HCT116 (cell line): ENCODE measurements around the gene ADAMTS4. TPM values are rescaled to one million over a fixed set of nuclear protein-coding genes. Genes with fewer than 3 reads are reported as not detected.

Experiments used
- EZH2 ChIP-seq: fragments of 200-600 bp; sonication (generic); IDR thresholded peaks from 2 replicates; pipeline ENCODE4 v1.6.1; 2017; ENCODE audit warnings: antibody characterized with exemption, mixed run types
- FOSL1 ChIP-seq: IDR thresholded peaks from 2 replicates; pipeline ENCODE4 v1.6.1; 2012; ENCODE audit warnings: low read depth
- SP1 ChIP-seq: IDR thresholded peaks from 2 replicates; pipeline ENCODE4 v1.6.1; 2012; ENCODE audit warnings: low read depth
- TCF7L2 ChIP-seq: IDR thresholded peaks from 2 replicates; pipeline ENCODE4 v1.7.0; 2011; ENCODE audit warnings: borderline replicate concordance, inconsistent platforms; ENCODE audit not compliant: insufficient read depth, insufficient read length; ENCODE audit errors: extremely low read depth
- YY1 ChIP-seq: IDR thresholded peaks from 2 replicates; pipeline ENCODE4 v1.6.1; 2011; ENCODE audit warnings: low read length, low read depth, moderate library complexity, mild to moderate bottlenecking; ENCODE audit not compliant: insufficient replicate concordance; ENCODE audit errors: extremely low read depth
- ZNF274 ChIP-seq: fragments of 200-500 bp; sonication (Bioruptor generic); IDR thresholded peaks from 2 replicates; pipeline ENCODE4 v1.6.1; 2014; ENCODE audit warnings: mild to moderate bottlenecking, low read depth, low read length, inconsistent platforms
- total RNA-seq: library from RNA; stranded (reverse); gene quantifications from one replicate; pipeline ENCODE4 v1.2.1, GENCODE V29; 2021; ENCODE audit not compliant: unreplicated experiment
- TF ChIP-seq, protein P1 (sequence below): IDR thresholded peaks from 2 replicates; pipeline ENCODE4 v1.6.1; 2012; ENCODE audit warnings: low read depth
- TF ChIP-seq, protein P2 (sequence below), 3 experiments: fragments of 200-600 bp in 1 of 3; sonication (generic) in 1 of 3; IDR thresholded peaks in 2 of 3; conservative IDR thresholded peaks in 1 of 3; 2 replicates each; pipeline ENCODE4 v1.5.1; 2012 to 2017; ENCODE audit warnings: low read depth in 2 of 3, low read length in 2 of 3, antibody characterized with exemption in 1 of 3, borderline replicate concordance in 1 of 3, control low read depth in 1 of 3, mild to moderate bottlenecking in 1 of 3, mixed read lengths in 1 of 3, mixed run types in 1 of 3, moderate library complexity in 1 of 3; ENCODE audit not compliant: insufficient read depth in 1 of 3
- TF ChIP-seq, protein P3 (sequence below): IDR thresholded peaks from 2 replicates; pipeline ENCODE4 v1.6.1; 2012

ADAMTS4 gene
- total RNA-seq, 1 experiment from 2014 or later: not detected

DNA sequence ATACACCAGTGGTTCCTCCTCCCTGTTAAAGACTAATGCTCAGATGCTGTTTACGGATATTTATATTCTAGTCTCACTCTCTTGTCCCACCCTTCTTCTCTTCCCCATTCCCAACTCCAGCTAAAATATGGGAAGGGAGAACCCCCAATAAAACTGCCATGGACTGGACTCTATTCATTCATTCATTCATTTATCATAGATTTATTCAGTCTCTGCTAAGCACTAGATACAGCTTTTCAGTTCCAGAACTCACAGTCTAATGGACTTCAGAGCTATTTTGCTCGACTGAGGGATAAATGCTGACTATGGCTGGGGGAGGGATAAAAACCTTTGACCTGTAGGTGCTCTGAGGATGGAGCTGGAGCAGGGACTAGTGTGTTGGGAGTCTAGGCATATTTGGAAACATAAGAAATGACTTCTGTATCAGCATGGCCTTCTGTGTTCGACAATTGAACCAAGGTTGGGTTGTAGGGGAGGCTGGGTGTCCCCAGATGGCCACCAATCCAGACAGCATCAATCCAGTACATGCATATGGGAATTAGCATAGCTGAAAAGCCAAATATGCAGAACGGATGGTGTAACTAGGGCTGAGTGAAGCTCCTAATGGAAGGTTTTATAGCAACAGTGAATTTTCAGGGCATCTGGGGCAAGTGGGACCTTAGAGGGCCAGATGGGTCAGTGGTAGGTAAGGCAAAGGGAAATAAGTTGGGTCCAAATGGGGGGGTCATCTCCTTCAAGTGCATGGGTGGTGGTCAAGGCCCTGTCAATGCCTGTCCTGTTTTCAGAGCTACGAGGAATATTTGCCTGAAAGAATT lies 20.4 kb upstream of the ADAMTS4 start (continued):
- TF ChIP-seq, protein P1, sequence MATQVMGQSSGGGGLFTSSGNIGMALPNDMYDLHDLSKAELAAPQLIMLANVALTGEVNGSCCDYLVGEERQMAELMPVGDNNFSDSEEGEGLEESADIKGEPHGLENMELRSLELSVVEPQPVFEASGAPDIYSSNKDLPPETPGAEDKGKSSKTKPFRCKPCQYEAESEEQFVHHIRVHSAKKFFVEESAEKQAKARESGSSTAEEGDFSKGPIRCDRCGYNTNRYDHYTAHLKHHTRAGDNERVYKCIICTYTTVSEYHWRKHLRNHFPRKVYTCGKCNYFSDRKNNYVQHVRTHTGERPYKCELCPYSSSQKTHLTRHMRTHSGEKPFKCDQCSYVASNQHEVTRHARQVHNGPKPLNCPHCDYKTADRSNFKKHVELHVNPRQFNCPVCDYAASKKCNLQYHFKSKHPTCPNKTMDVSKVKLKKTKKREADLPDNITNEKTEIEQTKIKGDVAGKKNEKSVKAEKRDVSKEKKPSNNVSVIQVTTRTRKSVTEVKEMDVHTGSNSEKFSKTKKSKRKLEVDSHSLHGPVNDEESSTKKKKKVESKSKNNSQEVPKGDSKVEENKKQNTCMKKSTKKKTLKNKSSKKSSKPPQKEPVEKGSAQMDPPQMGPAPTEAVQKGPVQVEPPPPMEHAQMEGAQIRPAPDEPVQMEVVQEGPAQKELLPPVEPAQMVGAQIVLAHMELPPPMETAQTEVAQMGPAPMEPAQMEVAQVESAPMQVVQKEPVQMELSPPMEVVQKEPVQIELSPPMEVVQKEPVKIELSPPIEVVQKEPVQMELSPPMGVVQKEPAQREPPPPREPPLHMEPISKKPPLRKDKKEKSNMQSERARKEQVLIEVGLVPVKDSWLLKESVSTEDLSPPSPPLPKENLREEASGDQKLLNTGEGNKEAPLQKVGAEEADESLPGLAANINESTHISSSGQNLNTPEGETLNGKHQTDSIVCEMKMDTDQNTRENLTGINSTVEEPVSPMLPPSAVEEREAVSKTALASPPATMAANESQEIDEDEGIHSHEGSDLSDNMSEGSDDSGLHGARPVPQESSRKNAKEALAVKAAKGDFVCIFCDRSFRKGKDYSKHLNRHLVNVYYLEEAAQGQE: no peak
- TF ChIP-seq SP1: no peak
- TF ChIP-seq FOSL1: no peak
- TF ChIP-seq TCF7L2: no peak
- TF ChIP-seq EZH2: no peak
- no peak for TF ChIP-seq YY1
- TF ChIP-seq, protein P2, sequence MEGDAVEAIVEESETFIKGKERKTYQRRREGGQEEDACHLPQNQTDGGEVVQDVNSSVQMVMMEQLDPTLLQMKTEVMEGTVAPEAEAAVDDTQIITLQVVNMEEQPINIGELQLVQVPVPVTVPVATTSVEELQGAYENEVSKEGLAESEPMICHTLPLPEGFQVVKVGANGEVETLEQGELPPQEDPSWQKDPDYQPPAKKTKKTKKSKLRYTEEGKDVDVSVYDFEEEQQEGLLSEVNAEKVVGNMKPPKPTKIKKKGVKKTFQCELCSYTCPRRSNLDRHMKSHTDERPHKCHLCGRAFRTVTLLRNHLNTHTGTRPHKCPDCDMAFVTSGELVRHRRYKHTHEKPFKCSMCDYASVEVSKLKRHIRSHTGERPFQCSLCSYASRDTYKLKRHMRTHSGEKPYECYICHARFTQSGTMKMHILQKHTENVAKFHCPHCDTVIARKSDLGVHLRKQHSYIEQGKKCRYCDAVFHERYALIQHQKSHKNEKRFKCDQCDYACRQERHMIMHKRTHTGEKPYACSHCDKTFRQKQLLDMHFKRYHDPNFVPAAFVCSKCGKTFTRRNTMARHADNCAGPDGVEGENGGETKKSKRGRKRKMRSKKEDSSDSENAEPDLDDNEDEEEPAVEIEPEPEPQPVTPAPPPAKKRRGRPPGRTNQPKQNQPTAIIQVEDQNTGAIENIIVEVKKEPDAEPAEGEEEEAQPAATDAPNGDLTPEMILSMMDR (IDR thresholded peaks at IDR 0.05 in 2 of 3, conservative IDR thresholded peaks at IDR 0.05 in 1 of 3; ENCODE audit: borderline replicate concordance in 1 of 3, insufficient read depth in 1 of 3, low read depth in 2 of 3, low read length in 2 of 3): no peak
- TF ChIP-seq, protein P3, sequence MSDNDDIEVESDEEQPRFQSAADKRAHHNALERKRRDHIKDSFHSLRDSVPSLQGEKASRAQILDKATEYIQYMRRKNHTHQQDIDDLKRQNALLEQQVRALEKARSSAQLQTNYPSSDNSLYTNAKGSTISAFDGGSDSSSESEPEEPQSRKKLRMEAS: no peak
- no peak for TF ChIP-seq ZNF274
